GM12878 (cell line): ENCODE data around the gene MPP2. TPM values are rescaled to one million over a fixed set of nuclear protein-coding genes. Genes with fewer than 3 reads are reported as not detected.

ENCODE experiments used
- ATAC-seq: fragments of 200-7000 bp; cut with Tn5 transposase; 3 replicates; pipeline ENCODE4 v1.9.1; 2020; ENCODE audit warnings: mild to moderate bottlenecking, moderate library complexity
- BruUV-seq: library from RNA; stranded (reverse); fragments of 400-500 nt; replicated peaks from 2 replicates; lab custom pipeline; 2021; lab: Mats Ljungman, UMichigan
- CTCF ChIA-PET: fragments of 300-600 bp; sonication (Branson Sonifier 250); formaldehyde crosslinking; extraction: SDS; loops from one replicate; lab custom pipeline; 2021; ENCODE audit warnings: inconsistent platforms; lab: Yijun Ruan, JAX
- POLR2A ChIA-PET: fragments of 350-600 bp; formaldehyde crosslinking; extraction: SDS; loops from one replicate; lab custom pipeline; 2021; ENCODE audit warnings: inconsistent platforms; lab: Charles Lee
- RAD21 ChIA-PET: fragments of 300-600 bp; sonication (Branson Sonifier 250); formaldehyde crosslinking; loops from one replicate; lab custom pipeline; 2023; ENCODE audit warnings: antibody characterized with exemption; ENCODE audit not compliant: unreplicated experiment; lab: Charles Lee
- SMC1A ChIA-PET: fragments of 300-600 bp; sonication (Branson Sonifier 250); formaldehyde crosslinking; loops from one replicate; lab custom pipeline; 2023; ENCODE audit not compliant: unreplicated experiment, uncharacterized antibody; lab: Charles Lee
- DNase-seq: peaks from one replicate; pipeline ENCODE4 v3.0.0-alpha.2; 2011; ENCODE audit warnings: low read depth, low spot score
- FAIRE-seq: peaks from 3 replicates; lab custom pipeline; 2011; peaks lifted over from hg19 to GRCh38; lab: Jason Lieb, UNC
- H2AFZ ChIP-seq: 2 replicates; pipeline ENCODE4 v1.6.0; 2011; ENCODE audit warnings: low read depth, low read length, control low read depth; ENCODE audit not compliant: control insufficient read depth
- H3K27ac ChIP-seq: 2 replicates; pipeline ENCODE4 v1.5.1; 2011; ENCODE audit warnings: control low read depth; ENCODE audit not compliant: control insufficient read depth, insufficient read depth
- H3K27me3 ChIP-seq, 2 experiments: replicated peaks in 1 of 2; 2 replicates each; pipeline versions ENCODE4 v1.6.0 to v1.6.1; 2011; ENCODE audit warnings: low read length in 1 of 2; ENCODE audit not compliant: control insufficient read depth in 2 of 2, insufficient read depth in 2 of 2
- H3K36me3 ChIP-seq, 2 experiments: 2 replicates each; pipeline ENCODE4 v1.5.1; 2011; ENCODE audit warnings: low read length in 1 of 2; ENCODE audit not compliant: control insufficient read depth in 2 of 2, insufficient read depth in 2 of 2
- H3K4me1 ChIP-seq: 2 replicates; pipeline ENCODE4 v1.6.1; 2011; ENCODE audit warnings: mild to moderate bottlenecking, low read length, moderate library complexity, mixed read lengths; ENCODE audit not compliant: control insufficient read depth, insufficient read depth
- H3K4me2 ChIP-seq: 2 replicates; pipeline ENCODE4 v1.6.0; 2011; ENCODE audit warnings: control low read depth; ENCODE audit not compliant: control insufficient read depth, insufficient read depth
- H3K4me3 ChIP-seq: fragments of 200-600 bp; sonication (generic); 2 replicates; pipeline ENCODE4 v1.5.1; 2016
- H3K79me2 ChIP-seq: 2 replicates; pipeline ENCODE4 v1.6.0; 2011; ENCODE audit warnings: low read length; ENCODE audit not compliant: control insufficient read depth, insufficient read depth
- H3K9ac ChIP-seq: 2 replicates; pipeline ENCODE4 v1.8.0; 2011; ENCODE audit warnings: low read length, control low read depth, mixed read lengths; ENCODE audit not compliant: control insufficient read depth, insufficient read depth
- H3K9me3 ChIP-seq: replicated peaks from 3 replicates; pipeline ENCODE4 v1.5.1; 2011; ENCODE audit warnings: mild to moderate bottlenecking, low read length; ENCODE audit not compliant: control insufficient read depth, insufficient read depth
- H4K20me1 ChIP-seq: 2 replicates; pipeline ENCODE4 v1.6.0; 2011; ENCODE audit not compliant: control insufficient read depth, insufficient read depth
- ATF7 ChIP-seq: fragments of 450-650 bp; IDR thresholded peaks from 2 replicates; pipeline ENCODE4 v1.6.1; 2016; ENCODE audit warnings: low read depth, mild to moderate bottlenecking
- CREB1 ChIP-seq: IDR thresholded peaks from 2 replicates; pipeline ENCODE4 v1.6.1; 2012; ENCODE audit warnings: low read depth, mild to moderate bottlenecking, inconsistent platforms
- EP300 ChIP-seq, 2 experiments: fragments of 150-350 bp in 1 of 2; IDR thresholded peaks; 2 replicates each; pipeline ENCODE4 v1.6.1; 2011 to 2012; ENCODE audit warnings: low read depth in 2 of 2, low read length in 2 of 2, borderline replicate concordance in 1 of 2, improper control_type of control experiment in 1 of 2, inconsistent platforms in 1 of 2; ENCODE audit not compliant: control insufficient read depth in 1 of 2
- ETV6 ChIP-seq, 2 experiments: fragments of 450-650 bp in 1 of 2; IDR thresholded peaks in 1 of 2; conservative IDR thresholded peaks in 1 of 2; 2 replicates each; pipeline ENCODE4 v1.6.1; 2014; ENCODE audit warnings: antibody characterized with exemption in 1 of 2, borderline replicate concordance in 1 of 2, low read depth in 1 of 2, mild to moderate bottlenecking in 1 of 2, moderate library complexity in 1 of 2
- HDGF ChIP-seq: fragments of 450-650 bp; IDR thresholded peaks from 2 replicates; pipeline ENCODE4 v1.6.1; 2016; ENCODE audit warnings: antibody characterized with exemption
- IRF4 ChIP-seq: IDR thresholded peaks from 2 replicates; pipeline ENCODE4 v1.6.1; 2011; ENCODE audit warnings: low read depth, low read length
- KAT2A ChIP-seq: conservative IDR thresholded peaks from 2 replicates; pipeline ENCODE4 v1.6.1; 2011; ENCODE audit warnings: low read depth, low read length; ENCODE audit not compliant: control insufficient read depth
- KLF5 ChIP-seq: fragments of 450-650 bp; IDR thresholded peaks from 2 replicates; pipeline ENCODE4 v1.6.1; 2014; ENCODE audit warnings: mild to moderate bottlenecking; ENCODE audit not compliant: partially characterized antibody
- MEF2A ChIP-seq: IDR thresholded peaks from 2 replicates; pipeline ENCODE4 v1.6.1; 2011; ENCODE audit warnings: low read depth, mild to moderate bottlenecking, low read length, moderate library complexity; ENCODE audit not compliant: insufficient read depth
- MYB ChIP-seq: fragments of 150-350 bp; IDR thresholded peaks from 2 replicates; pipeline ENCODE4 v1.6.1; 2014; ENCODE audit warnings: mild to moderate bottlenecking, low read depth, low read length, borderline replicate concordance
- NFIC ChIP-seq: IDR thresholded peaks from 2 replicates; pipeline ENCODE4 v1.6.1; 2012; ENCODE audit warnings: low read depth, mild to moderate bottlenecking, inconsistent platforms, low read length, moderate library complexity
- NFXL1 ChIP-seq: fragments of 450-650 bp; IDR thresholded peaks from 2 replicates; pipeline ENCODE4 v1.6.1; 2017; ENCODE audit warnings: antibody characterized with exemption, mild to moderate bottlenecking, borderline replicate concordance
- PAX8 ChIP-seq: fragments of 450-650 bp; IDR thresholded peaks from 2 replicates; pipeline ENCODE4 v1.6.1; 2017; ENCODE audit warnings: mild to moderate bottlenecking, moderate library complexity
- RELA ChIP-seq: fragments of 450-650 bp; IDR thresholded peaks from 2 replicates; pipeline ENCODE4 v1.8.0; 2014; ENCODE audit warnings: borderline replicate concordance; ENCODE audit not compliant: partially characterized antibody
- SPI1 ChIP-seq: IDR thresholded peaks from 2 replicates; pipeline ENCODE4 v1.6.1; 2011; ENCODE audit warnings: low read depth, mild to moderate bottlenecking, low read length, moderate library complexity, borderline replicate concordance; ENCODE audit not compliant: insufficient read depth
- TAF1 ChIP-seq: IDR thresholded peaks from 2 replicates; pipeline ENCODE4 v1.6.1; 2011; ENCODE audit warnings: mild to moderate bottlenecking, low read depth, low read length, borderline replicate concordance
- ZNF217 ChIP-seq: fragments of 450-650 bp; IDR thresholded peaks from 2 replicates; pipeline ENCODE4 v1.6.1; 2017; ENCODE audit warnings: antibody characterized with exemption, mild to moderate bottlenecking
- ZSCAN29 ChIP-seq: fragments of 450-650 bp; IDR thresholded peaks from 2 replicates; pipeline ENCODE4 v1.6.1; 2017; ENCODE audit warnings: mild to moderate bottlenecking, moderate library complexity
- WGBS: methylation state at CpG from one replicate; pipeline ENCODE4 v1.1.6; 2016; ENCODE audit warnings: low lambda C conversion rate; ENCODE audit not compliant: insufficient replicate concordance, insufficient coverage; ENCODE audit errors: missing lambda C conversion rate; 5-methylcytosine and 5-hydroxymethylcytosine counted together
- in situ Hi-C: fragments of 300-500 bp; cut with MboI; formaldehyde crosslinking; loops from 9 replicates; pipeline ENCODE4 v1.14.3; 2018; ENCODE audit warnings: mixed read lengths
- intact Hi-C: fragments of 100-400 bp; cut with micrococcal nuclease; formaldehyde crosslinking; loops from one replicate; pipeline ENCODE4 v1.14.2; 2022; ENCODE audit not compliant: unreplicated experiment
- polyA plus RNA-seq, 11 experiments: library from polyadenylated mRNA; depleted of rRNA in 4 of 11; unstranded in 6 of 11; stranded (reverse) in 5 of 11; fragments of >200 nt; fragmentation: Nextera tagmentation in 4 of 11; fragmentation: Illumina TruSeq in 1 of 11; extraction: Ambion mirVana in 4 of 11; extraction: Trizol in 1 of 11; gene quantifications; 1 replicate in 1 of 11; 2 replicates in 10 of 11; pipeline versions ENCODE4 v1.2.1 to v1.2.3, GENCODE V29; 2011 to 2016; ENCODE audit warnings: inconsistent platforms in 2 of 11, missing spikeins in 2 of 11, low read depth in 1 of 11
- total RNA-seq, 4 experiments: library from RNA; depleted of rRNA in 3 of 4; stranded (reverse); fragments of >200 nt in 3 of 4; fragmentation: Illumina TruSeq in 1 of 4; extraction: Trizol in 1 of 4; gene quantifications; 2 replicates each; pipeline versions ENCODE4 v1.2.1 to v1.2.3, GENCODE V29; 2013 to 2021
- TF ChIP-seq, protein P1 (sequence below): fragments of 450-650 bp; IDR thresholded peaks from 2 replicates; pipeline ENCODE4 v1.6.1; 2014; ENCODE audit warnings: mild to moderate bottlenecking
- TF ChIP-seq, protein P2 (sequence below): fragments of 450-650 bp; IDR thresholded peaks from 2 replicates; pipeline ENCODE4 v1.6.1; 2017; ENCODE audit warnings: mild to moderate bottlenecking, low read depth, inconsistent platforms; ENCODE audit not compliant: poor library complexity, severe bottlenecking

Gene MPP2
- total and polyA plus RNA-seq, 10 of the 15 experiments (the other 5 are each of a cell fraction or from before 2014, with no cell fraction given) = 0.02 to 0.23 (median 0.15) TPM; not detected in 2

DNA sequence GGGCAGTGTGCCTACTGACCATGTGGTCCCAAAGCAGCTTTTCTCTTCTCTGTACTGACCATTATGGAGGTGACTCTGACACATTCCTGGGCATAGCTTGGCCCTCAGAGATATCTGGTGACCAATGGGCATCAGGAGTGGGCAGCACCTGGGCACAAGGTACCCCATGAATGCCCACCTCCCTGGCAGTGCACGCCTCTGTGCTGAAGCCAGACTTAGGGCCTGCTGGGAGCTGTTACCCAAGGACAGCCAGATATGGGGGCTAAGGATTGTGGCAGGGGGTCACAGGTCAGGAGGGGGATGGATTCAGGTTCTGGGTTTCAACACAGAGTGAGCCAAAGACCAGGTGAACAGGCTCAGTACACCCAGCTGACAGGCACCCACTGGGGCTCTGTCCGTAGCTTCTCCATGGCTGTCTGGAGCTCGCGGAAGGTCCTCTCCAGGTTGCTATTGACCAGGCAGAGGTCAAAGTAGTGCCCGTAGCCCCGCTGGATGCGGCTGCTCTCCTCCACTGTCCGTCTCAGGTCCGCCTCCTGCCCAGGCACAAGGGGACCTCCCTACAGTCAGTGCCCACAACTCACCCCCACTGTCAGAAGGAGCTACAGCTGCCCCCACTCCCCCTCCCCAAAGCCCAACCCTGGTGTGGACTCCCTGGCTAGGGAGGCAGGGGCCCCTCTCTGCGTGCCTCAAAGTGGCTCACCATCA, 29.7 kb downstream of the MPP2 start:
- no peaks in the 10 kb centered on the region for H3K27me3 ChIP-seq
- H3K4me2 ChIP-seq = no peak overlapping the region
- no peak overlapping the region for H3K4me3 ChIP-seq
- ChIA-PET RAD21 (interaction anchor here (0.6 kb wide), 1 partner anchor 291 kb away, joined by 3 read pairs; no protein-coding TSS in a partner anchor), SMC1A (interaction anchor here (0.5 to 1.4 kb wide), 2 partner anchors 10 to 265 kb away, joined by 3 to 4 read pairs; no protein-coding TSS in a partner anchor), POLR2A (interaction anchor here (0.6 to 1.0 kb wide), 2 partner anchors 13 to 510 kb away, joined by 3 read pairs; no protein-coding TSS in a partner anchor), CTCF (interaction anchor here (0.6 to 2.6 kb wide), 25 partner anchors 9 to 491 kb away, joined by 3 to 10 read pairs (median 4); partner anchors contain the start of gene CD300LG)
- no peaks in the 10 kb centered on the region for H4K20me1 ChIP-seq
- H2AFZ ChIP-seq = no peak overlapping the region
- H3K36me3 ChIP-seq = no peaks in the 10 kb centered on the region
- no peak for TF ChIP-seq TAF1
- TF ChIP-seq ZSCAN29 = no peak
- no peak for TF ChIP-seq NFXL1
- TF ChIP-seq ETV6 (conservative IDR thresholded peaks at IDR 0.05 in 1 of 2, IDR thresholded peaks at IDR 0.05 in 1 of 2; ENCODE audit: borderline replicate concordance in 1 of 2, low read depth in 1 of 2) = no peak
- TF ChIP-seq ZNF217 = no peak
- TF ChIP-seq PAX8 = no peak
- TF ChIP-seq, protein P1, sequence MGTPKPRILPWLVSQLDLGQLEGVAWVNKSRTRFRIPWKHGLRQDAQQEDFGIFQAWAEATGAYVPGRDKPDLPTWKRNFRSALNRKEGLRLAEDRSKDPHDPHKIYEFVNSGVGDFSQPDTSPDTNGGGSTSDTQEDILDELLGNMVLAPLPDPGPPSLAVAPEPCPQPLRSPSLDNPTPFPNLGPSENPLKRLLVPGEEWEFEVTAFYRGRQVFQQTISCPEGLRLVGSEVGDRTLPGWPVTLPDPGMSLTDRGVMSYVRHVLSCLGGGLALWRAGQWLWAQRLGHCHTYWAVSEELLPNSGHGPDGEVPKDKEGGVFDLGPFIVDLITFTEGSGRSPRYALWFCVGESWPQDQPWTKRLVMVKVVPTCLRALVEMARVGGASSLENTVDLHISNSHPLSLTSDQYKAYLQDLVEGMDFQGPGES = no peak
- no peak for TF ChIP-seq MEF2A
- no peak for TF ChIP-seq RELA
- TF ChIP-seq, protein P2, sequence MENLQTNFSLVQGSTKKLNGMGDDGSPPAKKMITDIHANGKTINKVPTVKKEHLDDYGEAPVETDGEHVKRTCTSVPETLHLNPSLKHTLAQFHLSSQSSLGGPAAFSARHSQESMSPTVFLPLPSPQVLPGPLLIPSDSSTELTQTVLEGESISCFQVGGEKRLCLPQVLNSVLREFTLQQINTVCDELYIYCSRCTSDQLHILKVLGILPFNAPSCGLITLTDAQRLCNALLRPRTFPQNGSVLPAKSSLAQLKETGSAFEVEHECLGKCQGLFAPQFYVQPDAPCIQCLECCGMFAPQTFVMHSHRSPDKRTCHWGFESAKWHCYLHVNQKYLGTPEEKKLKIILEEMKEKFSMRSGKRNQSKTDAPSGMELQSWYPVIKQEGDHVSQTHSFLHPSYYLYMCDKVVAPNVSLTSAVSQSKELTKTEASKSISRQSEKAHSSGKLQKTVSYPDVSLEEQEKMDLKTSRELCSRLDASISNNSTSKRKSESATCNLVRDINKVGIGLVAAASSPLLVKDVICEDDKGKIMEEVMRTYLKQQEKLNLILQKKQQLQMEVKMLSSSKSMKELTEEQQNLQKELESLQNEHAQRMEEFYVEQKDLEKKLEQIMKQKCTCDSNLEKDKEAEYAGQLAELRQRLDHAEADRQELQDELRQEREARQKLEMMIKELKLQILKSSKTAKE = no peak
- TF ChIP-seq KAT2A = no peak
- TF ChIP-seq KLF5 = no peak
- no peak for TF ChIP-seq MYB
- no peak for TF ChIP-seq SPI1
- TF ChIP-seq ATF7 = no peak
- TF ChIP-seq IRF4 = no peak
- TF ChIP-seq HDGF = no peak
- TF ChIP-seq EP300 (IDR thresholded peaks at IDR 0.05; ENCODE audit: borderline replicate concordance in 1 of 2, control insufficient read depth in 1 of 2, low read depth in 2 of 2, low read length in 2 of 2) = no peak
- no peak for TF ChIP-seq CREB1
- TF ChIP-seq NFIC = no peak
- in situ Hi-C loops (no loop called here), intact Hi-C loops (loop anchor here (10.0 kb wide), 1 partner anchor 117 kb away; no protein-coding TSS in a partner anchor)
- no peaks in the 10 kb centered on the region for H3K4me1 ChIP-seq
- H3K27ac ChIP-seq = no peak overlapping the region
- no peak overlapping the region for H3K9ac ChIP-seq
- DNase-seq = no peak
- no peak for FAIRE-seq
- no peaks in the 10 kb centered on the region for H3K79me2 ChIP-seq
- WGBS = 44% methylated on average over 10 of the region's 10 CpGs
- no peaks in the 10 kb centered on the region for H3K9me3 ChIP-seq
- no TSS peak for BruUV-seq
- no peak for ATAC-seq
